Endothelial cell of umbilical vein (primary cell): Measurements from ENCODE around the gene METTL24. TPM values are rescaled to one million over a fixed set of nuclear protein-coding genes. Genes with fewer than 3 reads are reported as not detected.

Experiments
- BruUV-seq: library from RNA; stranded (reverse); fragments of 400-500 nt; replicated peaks from 2 replicates; lab custom pipeline; 2021; lab: Mats Ljungman, UMichigan
- CTCF ChIA-PET: fragments of 300-600, 350-600 bp; sonication (Branson Sonifier 250); formaldehyde crosslinking; loops from one replicate; lab custom pipeline; 2021; ENCODE audit warnings: antibody characterized with exemption, inconsistent platforms; lab: Charles Lee
- POLR2A ChIA-PET: fragments of 300-600, 350-600 bp; sonication (Branson Sonifier 250); formaldehyde crosslinking; loops from one replicate; lab custom pipeline; 2021; ENCODE audit warnings: antibody characterized with exemption, inconsistent platforms; lab: Charles Lee
- DNase-seq: peaks from one replicate; pipeline ENCODE4 v3.0.0-alpha.2; 2011; ENCODE audit warnings: low read depth, low spot score
- FAIRE-seq: peaks from 2 replicates; lab custom pipeline; 2011; peaks lifted over from hg19 to GRCh38; lab: Jason Lieb, UNC
- H2AFZ ChIP-seq: 2 replicates; pipeline ENCODE4 v1.6.0; 2012; ENCODE audit warnings: low read depth, low read length, control low read depth, inconsistent platforms
- H3K27ac ChIP-seq: 2 replicates; pipeline ENCODE4 v1.5.1; 2011; ENCODE audit warnings: low read depth, mild to moderate bottlenecking, control low read depth, low read length, moderate library complexity; ENCODE audit not compliant: insufficient read depth
- H3K27me3 ChIP-seq, 2 experiments: 2 replicates each; pipeline versions ENCODE4 v1.6.0 to v1.6.1; 2011; ENCODE audit warnings: low read length in 2 of 2, mixed read lengths in 1 of 2; ENCODE audit not compliant: control insufficient read depth in 2 of 2, insufficient read depth in 2 of 2
- H3K36me3 ChIP-seq, 2 experiments: 2 replicates in 1 of 2; 3 replicates in 1 of 2; pipeline ENCODE4 v1.5.1; 2011; ENCODE audit warnings: low read length in 2 of 2, mild to moderate bottlenecking in 1 of 2, moderate library complexity in 1 of 2; ENCODE audit not compliant: control insufficient read depth in 2 of 2, insufficient read depth in 2 of 2; ENCODE audit errors: extremely low read depth in 1 of 2
- H3K4me1 ChIP-seq: 3 replicates; pipeline ENCODE4 v1.5.1; 2011; ENCODE audit warnings: mild to moderate bottlenecking, low read length; ENCODE audit not compliant: control insufficient read depth, insufficient read depth; ENCODE audit errors: extremely low read depth
- H3K4me2 ChIP-seq: 2 replicates; pipeline ENCODE4 v1.6.1; 2011; ENCODE audit warnings: low read length, control low read depth, mixed read lengths; ENCODE audit not compliant: insufficient read depth
- H3K4me3 ChIP-seq, 3 experiments: fragments of 200-600 bp in 1 of 3; sonication (generic), shearing (Covaris generic) in 1 of 3; replicated peaks in 1 of 3; 2 replicates each; pipeline ENCODE4 v1.5.1; 2011 to 2016; ENCODE audit warnings: control low read depth in 3 of 3, low read length in 3 of 3, mild to moderate bottlenecking in 2 of 3, inconsistent platforms in 1 of 3, low read depth in 1 of 3, moderate library complexity in 1 of 3; ENCODE audit not compliant: insufficient read depth in 1 of 3
- H3K79me2 ChIP-seq: 2 replicates; pipeline ENCODE4 v1.6.0; 2012; ENCODE audit warnings: low read length, inconsistent platforms; ENCODE audit not compliant: control insufficient read depth, insufficient read depth
- H3K9ac ChIP-seq: replicated peaks from 2 replicates; pipeline ENCODE3; 2011; ENCODE audit warnings: low read length, control low read depth; ENCODE audit not compliant: insufficient read depth; ENCODE audit errors: extremely low read depth
- H3K9me1 ChIP-seq: replicated peaks from 3 replicates; pipeline ENCODE4 v1.6.0; 2011; ENCODE audit warnings: mild to moderate bottlenecking, low read length; ENCODE audit not compliant: control insufficient read depth, insufficient read depth; ENCODE audit errors: extremely low read depth
- H3K9me3 ChIP-seq: replicated peaks from 2 replicates; pipeline ENCODE4 v1.5.1; 2012; ENCODE audit warnings: low read length, inconsistent platforms; ENCODE audit not compliant: control insufficient read depth, insufficient read depth
- H4K20me1 ChIP-seq: replicated peaks from 2 replicates; pipeline ENCODE3; 2011; ENCODE audit warnings: mild to moderate bottlenecking, low read length; ENCODE audit not compliant: control insufficient read depth, insufficient read depth; ENCODE audit errors: extremely low read depth
- EZH2 ChIP-seq: IDR thresholded peaks from 2 replicates; pipeline ENCODE4 v1.6.1; 2012; ENCODE audit warnings: borderline replicate concordance, low read depth, mild to moderate bottlenecking, moderate library complexity, low read length, inconsistent platforms; ENCODE audit not compliant: severe bottlenecking
- FOS ChIP-seq: IDR thresholded peaks from 2 replicates; pipeline ENCODE4 v1.6.1; 2011; ENCODE audit warnings: mild to moderate bottlenecking, low read length, moderate library complexity, borderline replicate concordance; ENCODE audit not compliant: insufficient read depth
- GATA2 ChIP-seq: IDR thresholded peaks from 2 replicates; pipeline ENCODE4 v1.7.0; 2011; ENCODE audit warnings: low read depth, mild to moderate bottlenecking, moderate library complexity, mixed read lengths, low read length; ENCODE audit not compliant: insufficient read length, insufficient read depth
- JUN ChIP-seq: IDR thresholded peaks from 2 replicates; pipeline ENCODE4 v1.6.1; 2011; ENCODE audit warnings: borderline replicate concordance, low read depth; ENCODE audit not compliant: insufficient read length, insufficient read depth
- MYC ChIP-seq: IDR thresholded peaks from one replicate; pipeline ENCODE4 v1.6.1; 2011; ENCODE audit warnings: mild to moderate bottlenecking, low read depth, low read length
- POLR2A ChIP-seq: IDR thresholded peaks from 2 replicates; pipeline ENCODE4 v1.6.1; 2012; ENCODE audit warnings: low read depth, mild to moderate bottlenecking, control low read depth, low read length
- POLR2AphosphoS5 ChIP-seq: IDR thresholded peaks from 2 replicates; pipeline ENCODE4 v1.6.1; 2012; ENCODE audit warnings: low read depth, mild to moderate bottlenecking, control low read depth, low read length, moderate library complexity; ENCODE audit not compliant: insufficient read depth
- dilution Hi-C: fragments of 300-500 bp; cut with MboI; formaldehyde crosslinking; loops from one replicate; pipeline ENCODE4 v1.15.0; 2019; ENCODE audit warnings: low sequenced_read_pairs; ENCODE audit not compliant: extremely low pct_ligation_motif_present
- intact Hi-C: fragments of 100-400 bp; cut with micrococcal nuclease; formaldehyde crosslinking; loops from one replicate; pipeline ENCODE4 v1.10.0; 2022
- polyA plus RNA-seq, 4 experiments: library from polyadenylated mRNA; depleted of rRNA in 3 of 4; stranded (reverse) in 3 of 4; unstranded in 1 of 4; fragments of >200 nt; gene quantifications; 2 replicates each; pipeline versions ENCODE4 v1.2.1 to v1.2.3, GENCODE V29; 2011 to 2012; ENCODE audit warnings: missing spikeins in 1 of 4
- total RNA-seq: library from RNA; stranded (reverse); gene quantifications from 2 replicates; pipeline ENCODE4 v1.2.3, GENCODE V29; 2021
- TF ChIP-seq, protein P1 (sequence below), 2 donors: IDR thresholded peaks; 1 replicate in 1 of 2; 2 replicates in 1 of 2; pipeline ENCODE4 v1.5.1; 2011; ENCODE audit warnings: low read length in 2 of 2, mild to moderate bottlenecking in 2 of 2, moderate library complexity in 2 of 2, control low read depth in 1 of 2, inconsistent platforms in 1 of 2, low read depth in 1 of 2; ENCODE audit not compliant: insufficient read depth in 1 of 2; ENCODE audit errors: extremely low read depth in 1 of 2
- TF ChIP-seq, protein P2 (sequence below): IDR thresholded peaks from 2 replicates; pipeline ENCODE4 v1.6.1; 2011; ENCODE audit not compliant: insufficient read depth, insufficient read length

METTL24 gene
- total and polyA plus RNA-seq, 2 donors (not counting 3 experiments of a cell fraction or from before 2014, with no cell fraction given): not detected

DNA sequence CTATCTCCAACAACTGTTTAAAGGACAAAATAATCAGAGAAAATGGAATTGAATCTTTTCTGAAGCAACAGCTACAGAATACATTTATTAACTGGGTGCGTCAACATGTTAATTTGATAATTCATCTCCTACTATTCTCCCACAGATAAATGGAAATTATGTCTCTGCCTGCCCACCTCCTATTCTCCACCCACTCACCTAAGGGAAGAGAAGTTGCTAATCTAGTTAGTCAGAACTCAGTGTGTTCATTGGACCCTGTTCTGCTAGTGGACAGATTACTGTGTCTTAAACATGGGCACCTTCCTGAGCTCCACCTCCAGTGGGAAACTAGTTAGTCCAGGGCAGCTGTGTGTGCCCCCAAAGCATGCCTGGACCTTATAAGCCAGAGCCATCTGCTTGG lies 41.0 kb downstream of the METTL24 start:
- no peak overlapping the region for H3K9ac ChIP-seq
- POLR2A ChIA-PET: no interaction called here

DNA sequence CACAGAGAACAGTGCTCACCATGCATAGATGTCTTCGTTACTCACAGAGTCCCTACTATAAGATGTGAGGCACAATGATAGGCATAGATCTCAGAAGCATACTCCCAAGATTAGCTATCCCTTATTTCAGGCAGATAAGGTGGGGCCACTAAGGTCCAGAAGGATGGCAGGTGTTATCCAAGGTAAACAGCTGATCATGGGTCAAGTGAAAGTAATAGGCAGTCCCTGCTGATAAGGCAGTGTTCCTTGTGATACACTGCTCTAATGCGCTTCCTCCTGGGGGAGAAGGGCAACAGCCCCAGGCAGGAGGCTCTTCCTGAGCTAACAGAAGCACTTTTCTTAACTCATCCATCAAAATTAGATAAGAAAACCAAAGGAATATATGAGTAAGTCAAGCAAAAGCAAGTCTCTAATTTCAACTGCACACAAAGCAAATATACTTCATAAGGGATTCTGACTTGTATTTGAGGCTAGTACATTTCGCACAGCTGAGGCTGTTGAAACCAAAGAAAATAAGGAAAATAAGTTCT lies 42.2 kb downstream of the METTL24 start:
- intact Hi-C loops (no loop called here), dilution Hi-C loops (no loop called here)
- no peaks in the 10 kb centered on the region for H3K36me3 ChIP-seq
- TF ChIP-seq EZH2: no peak
- TF ChIP-seq POLR2AphosphoS5: no peak
- TF ChIP-seq JUN: no peak
- TF ChIP-seq, protein P1, sequence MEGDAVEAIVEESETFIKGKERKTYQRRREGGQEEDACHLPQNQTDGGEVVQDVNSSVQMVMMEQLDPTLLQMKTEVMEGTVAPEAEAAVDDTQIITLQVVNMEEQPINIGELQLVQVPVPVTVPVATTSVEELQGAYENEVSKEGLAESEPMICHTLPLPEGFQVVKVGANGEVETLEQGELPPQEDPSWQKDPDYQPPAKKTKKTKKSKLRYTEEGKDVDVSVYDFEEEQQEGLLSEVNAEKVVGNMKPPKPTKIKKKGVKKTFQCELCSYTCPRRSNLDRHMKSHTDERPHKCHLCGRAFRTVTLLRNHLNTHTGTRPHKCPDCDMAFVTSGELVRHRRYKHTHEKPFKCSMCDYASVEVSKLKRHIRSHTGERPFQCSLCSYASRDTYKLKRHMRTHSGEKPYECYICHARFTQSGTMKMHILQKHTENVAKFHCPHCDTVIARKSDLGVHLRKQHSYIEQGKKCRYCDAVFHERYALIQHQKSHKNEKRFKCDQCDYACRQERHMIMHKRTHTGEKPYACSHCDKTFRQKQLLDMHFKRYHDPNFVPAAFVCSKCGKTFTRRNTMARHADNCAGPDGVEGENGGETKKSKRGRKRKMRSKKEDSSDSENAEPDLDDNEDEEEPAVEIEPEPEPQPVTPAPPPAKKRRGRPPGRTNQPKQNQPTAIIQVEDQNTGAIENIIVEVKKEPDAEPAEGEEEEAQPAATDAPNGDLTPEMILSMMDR (IDR thresholded peaks at IDR 0.05; ENCODE audit: extremely low read depth in 1 of 2, insufficient read depth in 1 of 2, low read depth in 1 of 2, low read length in 2 of 2): no peak
- TF ChIP-seq, protein P2, sequence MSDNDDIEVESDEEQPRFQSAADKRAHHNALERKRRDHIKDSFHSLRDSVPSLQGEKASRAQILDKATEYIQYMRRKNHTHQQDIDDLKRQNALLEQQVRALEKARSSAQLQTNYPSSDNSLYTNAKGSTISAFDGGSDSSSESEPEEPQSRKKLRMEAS: no peak
- TF ChIP-seq POLR2A: no peak
- TF ChIP-seq FOS: no peak
- no peak for TF ChIP-seq MYC
- TF ChIP-seq GATA2: no peak
- no peak overlapping the region for H3K27ac ChIP-seq
- CTCF ChIA-PET: no interaction called here
- no peak overlapping the region for H2AFZ ChIP-seq
- DNase-seq (no peak), FAIRE-seq (no peak)
- BruUV-seq: no TSS peak
- no peaks in the 10 kb centered on the region for H3K9me1 ChIP-seq
- no peak overlapping the region for H3K4me2 ChIP-seq
- no peaks in the 10 kb centered on the region for H3K79me2 ChIP-seq
- peaks cover 4 to 5% of the 10 kb centered on the region in 2 experiments for H3K27me3 ChIP-seq
- H3K9me3 ChIP-seq: no peaks in the 10 kb centered on the region
- POLR2A ChIA-PET: no interaction called here
- H3K4me3 ChIP-seq: no peak overlapping the region
- no peak overlapping the region for H3K9ac ChIP-seq
- no peaks in the 10 kb centered on the region for H3K4me1 ChIP-seq
- H4K20me1 ChIP-seq: no peaks in the 10 kb centered on the region

More for the DNA sequence above, 41.0 kb downstream of the METTL24 start:
- no peak overlapping the region for H2AFZ ChIP-seq
- no TSS peak for BruUV-seq
- no peak for TF ChIP-seq POLR2A
- no peak for TF ChIP-seq JUN
- no peak for TF ChIP-seq POLR2AphosphoS5
- TF ChIP-seq EZH2: no peak
- H3K4me1 ChIP-seq: no peaks in the 10 kb centered on the region
- CTCF ChIA-PET: interaction anchor here (1.4 kb wide), 1 partner anchor 12 kb away, joined by 4 read pairs; no protein-coding TSS in a partner anchor
- H3K79me2 ChIP-seq: no peaks in the 10 kb centered on the region
- H3K27me3 ChIP-seq: peaks cover 5 to 6% of the 10 kb centered on the region in 2 experiments
- DNase-seq (no peak), FAIRE-seq (no peak)
- H4K20me1 ChIP-seq: no peaks in the 10 kb centered on the region
- H3K4me3 ChIP-seq: no peak overlapping the region
- no peaks in the 10 kb centered on the region for H3K9me3 ChIP-seq
- no peaks in the 10 kb centered on the region for H3K9me1 ChIP-seq
- H3K36me3 ChIP-seq: no peaks in the 10 kb centered on the region
- dilution Hi-C loops: no loop called here
- intact Hi-C loops: no loop called here
- H3K27ac ChIP-seq: no peak overlapping the region
- no peak overlapping the region for H3K4me2 ChIP-seq
